Fibroblast of pulmonary artery (primary cell): ENCODE measurements around the gene ALK.

Source experiments
- DNase-seq: peaks from one replicate; pipeline ENCODE4 v3.0.0-alpha.2; 2010; ENCODE audit warnings: low read depth
- H3K4me3 ChIP-seq: replicated peaks from 2 replicates; pipeline ENCODE4 v1.5.1; 2011; ENCODE audit warnings: low read depth, mild to moderate bottlenecking, control low read depth, low read length, moderate library complexity
- CTCF ChIP-seq: IDR thresholded peaks from 2 replicates; pipeline ENCODE4 v1.5.1; 2011; ENCODE audit warnings: mild to moderate bottlenecking, control low read depth, low read length, inconsistent platforms; ENCODE audit errors: missing control alignments

Gene ALK

GRCh38 chr2:29703336-29703735 lies 218.1 kb downstream of the ALK start:
- no peak overlapping the region for H3K4me3 ChIP-seq
- no peak for DNase-seq
- TF ChIP-seq CTCF: no peak

- DNase-seq: no peak
- TF ChIP-seq CTCF: no peak
Measured at GRCh38 chr2:29702276-29702675, 219.1 kb downstream of the ALK start.

GRCh38 chr2:29700560-29700959 lies 220.8 kb downstream of the ALK start:
- no peak overlapping the region for H3K4me3 ChIP-seq
- DNase-seq: no peak
- TF ChIP-seq CTCF: no peak

More at GRCh38 chr2:29702276-29702675, 219.1 kb downstream of the ALK start:
- no peak overlapping the region for H3K4me3 ChIP-seq

GRCh38 chr2:29699045-29699444 lies 222.3 kb downstream of the ALK start:
- H3K4me3 ChIP-seq: no peak overlapping the region
- TF ChIP-seq CTCF: no peak
- DNase-seq: no peak

- TF ChIP-seq CTCF: no peak
- no peak for DNase-seq
- H3K4me3 ChIP-seq: no peak overlapping the region
Measured at GRCh38 chr2:29698216-29698615, 223.2 kb downstream of the ALK start.

GRCh38 chr2:29697715-29698114 lies 223.7 kb downstream of the ALK start:
- no peak overlapping the region for H3K4me3 ChIP-seq
- no peak for TF ChIP-seq CTCF
- no peak for DNase-seq

- DNase-seq: no peak
- TF ChIP-seq CTCF: no peak
- H3K4me3 ChIP-seq: no peak overlapping the region
Measured at GRCh38 chr2:29697181-29697580, 224.2 kb downstream of the ALK start.
